NCI-H748 (cell line): ENCODE measurements around the gene SLC7A7.
A peak's percentile ranks its signal among the peaks of the same experiment; 100 is the strongest.
"Not testable (repeated sequence)": the region's sequence is repeated elsewhere in the genome, so short reads cannot be mapped to it uniquely, and the experiment has no call there.

Experiments
- DNase-seq: peaks from one replicate; lab custom pipeline; 2025; ENCODE audit not compliant: unreplicated experiment; lab: John Stamatoyannopoulos, UW

Gene SLC7A7

GRCh38 chr14:22814941-22815713, at the start of gene SLC7A7:
Gene SLC7A7, minus strand, starts transcription at chr14:22815435. Its CDS starts 2,037 bp downstream, at chr14:22813398.
- no peak for DNase-seq

- DNase-seq: no peak
Observed at GRCh38 chr14:22864979-22865378, 49.7 kb upstream of the SLC7A7 start.

- no peak for DNase-seq
Observed at GRCh38 chr14:22861651-22862050, 46.4 kb upstream of the SLC7A7 start.

GRCh38 chr14:22860377-22860776, 45.1 kb upstream of the SLC7A7 start:
- DNase-seq: not testable (repeated sequence)

- DNase-seq: no peak
Observed at GRCh38 chr14:22856428-22856827, 41.2 kb upstream of the SLC7A7 start.

GRCh38 chr14:22854963-22855724, 39.9 kb upstream of the SLC7A7 start:
- no peak for DNase-seq

GRCh38 chr14:22854296-22854695, 39.1 kb upstream of the SLC7A7 start:
- DNase-seq: not testable (repeated sequence)

GRCh38 chr14:22852940-22853767, 37.9 kb upstream of the SLC7A7 start:
- DNase-seq: peak; percentile 74

GRCh38 chr14:22852599-22852939, 37.3 kb upstream of the SLC7A7 start:
- DNase-seq: no peak

GRCh38 chr14:22852178-22852577, 36.9 kb upstream of the SLC7A7 start:
- not testable (repeated sequence) for DNase-seq

- no peak for DNase-seq
Observed at GRCh38 chr14:22850944-22851764, 35.9 kb upstream of the SLC7A7 start.

GRCh38 chr14:22849212-22849819, 34.1 kb upstream of the SLC7A7 start:
- DNase-seq: no peak

- DNase-seq: no peak
Observed at GRCh38 chr14:22848351-22849164, 33.3 kb upstream of the SLC7A7 start.

- DNase-seq: no peak
Observed at GRCh38 chr14:22847661-22848341, 32.6 kb upstream of the SLC7A7 start.

GRCh38 chr14:22846811-22847307, 31.6 kb upstream of the SLC7A7 start:
- DNase-seq: no peak

- DNase-seq: no peak
Observed at GRCh38 chr14:22845821-22846625, 30.8 kb upstream of the SLC7A7 start.

GRCh38 chr14:22845103-22845394, 29.8 kb upstream of the SLC7A7 start:
- DNase-seq: no peak
